ENCODE measurements around the gene AMDHD2. TPM values are rescaled to one million over a fixed set of nuclear protein-coding genes. Genes with fewer than 3 reads are reported as not detected.

The AMDHD2 gene
- total and polyA plus RNA-seq, 2 of the 13 experiments (the other 11 are each of a cell fraction or from before 2014, with no cell fraction given): 33.5 to 39.1 TPM

DNA sequence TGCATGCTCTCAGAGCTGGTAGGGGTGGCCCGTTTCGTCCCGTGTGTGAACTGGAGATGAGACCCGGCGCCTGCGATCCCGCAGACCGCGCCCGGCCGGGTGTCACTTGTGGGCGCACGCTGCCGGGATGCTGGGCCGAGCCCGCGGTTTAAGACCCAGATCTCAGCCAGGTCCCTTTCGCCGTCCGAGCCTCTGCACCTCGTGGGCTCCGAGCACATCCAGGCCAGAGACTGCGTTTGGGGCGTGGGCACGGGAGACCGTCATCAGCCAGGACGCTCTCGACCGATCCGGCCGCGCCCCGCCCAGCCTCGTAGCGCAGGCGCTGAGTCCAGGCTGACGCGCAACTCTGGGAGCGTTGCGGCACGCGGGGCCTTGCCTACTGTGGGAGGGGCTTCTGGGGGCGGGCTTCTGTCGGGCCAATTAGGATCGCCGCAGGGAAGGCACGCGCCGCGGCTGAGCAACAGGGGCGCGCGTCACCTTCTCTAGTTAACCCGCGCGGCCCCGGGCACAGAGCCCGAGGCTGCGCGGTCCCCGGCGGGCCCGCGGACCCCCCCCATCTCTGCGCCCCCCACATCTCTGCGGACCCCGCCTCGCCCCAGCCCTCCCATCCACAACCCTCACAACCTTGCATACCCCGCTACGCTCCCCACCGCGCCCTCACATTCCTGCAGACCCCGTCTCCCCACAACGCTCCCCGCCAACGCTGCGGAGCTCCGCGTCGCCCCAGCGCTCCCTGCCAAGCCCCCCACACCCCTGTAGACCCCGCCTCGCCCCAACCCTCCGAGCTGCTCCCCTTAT is 11.7 kb downstream of the AMDHD2 start (continued):
- TF ChIP-seq, protein P1, sequence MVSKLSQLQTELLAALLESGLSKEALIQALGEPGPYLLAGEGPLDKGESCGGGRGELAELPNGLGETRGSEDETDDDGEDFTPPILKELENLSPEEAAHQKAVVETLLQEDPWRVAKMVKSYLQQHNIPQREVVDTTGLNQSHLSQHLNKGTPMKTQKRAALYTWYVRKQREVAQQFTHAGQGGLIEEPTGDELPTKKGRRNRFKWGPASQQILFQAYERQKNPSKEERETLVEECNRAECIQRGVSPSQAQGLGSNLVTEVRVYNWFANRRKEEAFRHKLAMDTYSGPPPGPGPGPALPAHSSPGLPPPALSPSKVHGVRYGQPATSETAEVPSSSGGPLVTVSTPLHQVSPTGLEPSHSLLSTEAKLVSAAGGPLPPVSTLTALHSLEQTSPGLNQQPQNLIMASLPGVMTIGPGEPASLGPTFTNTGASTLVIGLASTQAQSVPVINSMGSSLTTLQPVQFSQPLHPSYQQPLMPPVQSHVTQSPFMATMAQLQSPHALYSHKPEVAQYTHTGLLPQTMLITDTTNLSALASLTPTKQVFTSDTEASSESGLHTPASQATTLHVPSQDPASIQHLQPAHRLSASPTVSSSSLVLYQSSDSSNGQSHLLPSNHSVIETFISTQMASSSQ (IDR thresholded peaks at IDR 0.05; ENCODE audit: low read depth): no peak
- TF ChIP-seq, protein P1 (CRISPR knock-in tag; IDR thresholded peaks at IDR 0.05; ENCODE audit: borderline replicate concordance): peak; percentile 53; the same call in 1 of the 2 replicates
- TF ChIP-seq ZNF101 (CRISPR knock-in tag; IDR thresholded peaks at IDR 0.05; ENCODE audit: borderline replicate concordance, low read depth): no peak
- TF ChIP-seq ZBTB1 (CRISPR knock-in tag; IDR thresholded peaks at IDR 0.05; ENCODE audit: borderline replicate concordance): no peak
- 0 out of 2 replicates have a peak, but pooled peaks have one; percentile 38 for TF ChIP-seq ZNF709 (CRISPR knock-in tag; IDR thresholded peaks at IDR 0.05)
- TF ChIP-seq HNRNPH1 (optimal IDR thresholded peaks at IDR 0.05; ENCODE audit: low read depth, low read length): peak; percentile 64
- peak; percentile 84 for TF ChIP-seq CREB1 (IDR thresholded peaks at IDR 0.05)
- TF ChIP-seq CREB1 (CRISPR knock-in tag; IDR thresholded peaks at IDR 0.05): no peak; the same call in 1 of the 2 replicates
- TF ChIP-seq TOPORS (CRISPR knock-in tag; IDR thresholded peaks at IDR 0.05): peak; percentile 44
- TF ChIP-seq, protein P2, sequence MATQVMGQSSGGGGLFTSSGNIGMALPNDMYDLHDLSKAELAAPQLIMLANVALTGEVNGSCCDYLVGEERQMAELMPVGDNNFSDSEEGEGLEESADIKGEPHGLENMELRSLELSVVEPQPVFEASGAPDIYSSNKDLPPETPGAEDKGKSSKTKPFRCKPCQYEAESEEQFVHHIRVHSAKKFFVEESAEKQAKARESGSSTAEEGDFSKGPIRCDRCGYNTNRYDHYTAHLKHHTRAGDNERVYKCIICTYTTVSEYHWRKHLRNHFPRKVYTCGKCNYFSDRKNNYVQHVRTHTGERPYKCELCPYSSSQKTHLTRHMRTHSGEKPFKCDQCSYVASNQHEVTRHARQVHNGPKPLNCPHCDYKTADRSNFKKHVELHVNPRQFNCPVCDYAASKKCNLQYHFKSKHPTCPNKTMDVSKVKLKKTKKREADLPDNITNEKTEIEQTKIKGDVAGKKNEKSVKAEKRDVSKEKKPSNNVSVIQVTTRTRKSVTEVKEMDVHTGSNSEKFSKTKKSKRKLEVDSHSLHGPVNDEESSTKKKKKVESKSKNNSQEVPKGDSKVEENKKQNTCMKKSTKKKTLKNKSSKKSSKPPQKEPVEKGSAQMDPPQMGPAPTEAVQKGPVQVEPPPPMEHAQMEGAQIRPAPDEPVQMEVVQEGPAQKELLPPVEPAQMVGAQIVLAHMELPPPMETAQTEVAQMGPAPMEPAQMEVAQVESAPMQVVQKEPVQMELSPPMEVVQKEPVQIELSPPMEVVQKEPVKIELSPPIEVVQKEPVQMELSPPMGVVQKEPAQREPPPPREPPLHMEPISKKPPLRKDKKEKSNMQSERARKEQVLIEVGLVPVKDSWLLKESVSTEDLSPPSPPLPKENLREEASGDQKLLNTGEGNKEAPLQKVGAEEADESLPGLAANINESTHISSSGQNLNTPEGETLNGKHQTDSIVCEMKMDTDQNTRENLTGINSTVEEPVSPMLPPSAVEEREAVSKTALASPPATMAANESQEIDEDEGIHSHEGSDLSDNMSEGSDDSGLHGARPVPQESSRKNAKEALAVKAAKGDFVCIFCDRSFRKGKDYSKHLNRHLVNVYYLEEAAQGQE (IDR thresholded peaks at IDR 0.05; ENCODE audit: borderline replicate concordance in 1 of 2, low read depth in 1 of 2, low read length in 2 of 2): no peak
- TF ChIP-seq CREM (IDR thresholded peaks at IDR 0.05): peak; percentile 53; the same call in 1 of the 2 replicates
- no peak for TF ChIP-seq CREM (CRISPR knock-in tag; IDR thresholded peaks at IDR 0.05)
- no peak for TF ChIP-seq ZNF350 (CRISPR knock-in tag; IDR thresholded peaks at IDR 0.05; ENCODE audit: borderline replicate concordance, low read depth)
- TF ChIP-seq KLF13 (CRISPR knock-in tag; IDR thresholded peaks at IDR 0.05): 0 out of 2 replicates have a peak, but pooled peaks have one; percentile 68
